NCI-H526 (cell line): Measurements from ENCODE around the gene TGM6.
A peak's percentile ranks its signal among the peaks of the same experiment; 100 is the strongest.

Source experiments
- DNase-seq, 2 experiments: peaks; one replicate each; lab custom pipeline; 2025; lab: John Stamatoyannopoulos, UW

The TGM6 gene

GRCh38 chr20:2380601-2381000, at the start of gene TGM6:
Gene TGM6 (plus strand): TSS chr20:2380901. CDS start chr20:2380969, 68 bp downstream.
- no peak for DNase-seq

- no peak for DNase-seq
These were observed 49.6 kb upstream of the TGM6 start for GRCh38 chr20:2331106-2331505.

- DNase-seq: no peak
These were observed 48.7 kb upstream of the TGM6 start for GRCh38 chr20:2331901-2332565.

GRCh38 chr20:2332711-2333110, 48.0 kb upstream of the TGM6 start:
- no peak for DNase-seq

GRCh38 chr20:2333821-2334220, 46.9 kb upstream of the TGM6 start:
- no peak for DNase-seq

- DNase-seq: no peak
These were observed 45.4 kb upstream of the TGM6 start for GRCh38 chr20:2335096-2335870.

GRCh38 chr20:2336471-2336870, 44.2 kb upstream of the TGM6 start:
- no peak for DNase-seq

GRCh38 chr20:2337142-2337541, 43.6 kb upstream of the TGM6 start:
- DNase-seq: no peak

GRCh38 chr20:2338411-2339066, 42.2 kb upstream of the TGM6 start:
- no peak for DNase-seq

GRCh38 chr20:2340136-2340535, 40.6 kb upstream of the TGM6 start:
- DNase-seq: no peak

GRCh38 chr20:2340823-2341222, 39.9 kb upstream of the TGM6 start:
- DNase-seq: no peak

GRCh38 chr20:2341336-2341735, 39.4 kb upstream of the TGM6 start:
- DNase-seq: no peak

GRCh38 chr20:2342243-2342642, 38.5 kb upstream of the TGM6 start:
- no peak for DNase-seq

- no peak for DNase-seq
These were observed 34.5 kb upstream of the TGM6 start for GRCh38 chr20:2346188-2346587.

- DNase-seq: no peak
These were observed 32.4 kb upstream of the TGM6 start for GRCh38 chr20:2348336-2348735.

GRCh38 chr20:2349801-2350200, 30.9 kb upstream of the TGM6 start:
- no peak for DNase-seq

GRCh38 chr20:2350606-2351005, 30.1 kb upstream of the TGM6 start:
- DNase-seq: no peak

- no peak for DNase-seq
These were observed 27.5 kb upstream of the TGM6 start for GRCh38 chr20:2353231-2353630.

- DNase-seq: no peak
These were observed 23.6 kb upstream of the TGM6 start for GRCh38 chr20:2357114-2357513.

- no peak for DNase-seq
These were observed 22.7 kb upstream of the TGM6 start for GRCh38 chr20:2358006-2358405.

- DNase-seq: no peak
These were observed 19.6 kb upstream of the TGM6 start for GRCh38 chr20:2361035-2361593.

GRCh38 chr20:2363187-2363586, 17.5 kb upstream of the TGM6 start:
- peak; percentile 21 to 68 for DNase-seq

GRCh38 chr20:2363587-2363986, 17.1 kb upstream of the TGM6 start:
- no peak for DNase-seq
